B cell (primary cell): ENCODE data around the gene RNF157.
"Not testable (repeated sequence)": the region's sequence is repeated elsewhere in the genome, so short reads cannot be mapped to it uniquely, and the experiment has no call there.

Experiments used
- EZH2 ChIP-seq: IDR thresholded peaks from 2 replicates; pipeline ENCODE4 v1.6.1; 2012; ENCODE audit warnings: borderline replicate concordance, low read depth, mild to moderate bottlenecking, moderate library complexity, low read length; ENCODE audit not compliant: insufficient read depth, poor library complexity, severe bottlenecking
- TF ChIP-seq, protein P1 (sequence below): fragments of 200-600 bp; IDR thresholded peaks from one replicate; pipeline ENCODE4 v1.8.0; 2022; ENCODE audit warnings: antibody characterized with exemption, mild to moderate bottlenecking

DNA sequence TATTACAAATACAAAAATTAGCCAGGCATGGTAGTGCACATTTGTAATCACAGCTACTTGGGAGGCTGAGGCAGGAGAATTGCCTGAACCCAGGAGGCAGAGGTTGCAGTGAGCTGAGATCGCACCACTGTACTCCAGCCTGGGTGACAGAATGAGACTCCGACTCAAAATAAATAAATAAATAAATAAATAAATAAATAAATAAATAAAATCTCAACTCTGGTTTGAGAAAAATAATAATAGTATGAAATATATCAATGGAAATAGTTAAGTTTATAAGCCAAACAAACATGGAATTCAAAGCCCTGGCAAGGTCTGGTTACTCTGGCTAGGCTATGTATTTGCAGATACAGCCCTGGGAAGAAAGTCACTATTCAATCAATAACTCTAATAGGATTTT, 53.5 kb downstream of the RNF157 start:
- not testable (repeated sequence) for TF ChIP-seq EZH2
- TF ChIP-seq, protein P1, sequence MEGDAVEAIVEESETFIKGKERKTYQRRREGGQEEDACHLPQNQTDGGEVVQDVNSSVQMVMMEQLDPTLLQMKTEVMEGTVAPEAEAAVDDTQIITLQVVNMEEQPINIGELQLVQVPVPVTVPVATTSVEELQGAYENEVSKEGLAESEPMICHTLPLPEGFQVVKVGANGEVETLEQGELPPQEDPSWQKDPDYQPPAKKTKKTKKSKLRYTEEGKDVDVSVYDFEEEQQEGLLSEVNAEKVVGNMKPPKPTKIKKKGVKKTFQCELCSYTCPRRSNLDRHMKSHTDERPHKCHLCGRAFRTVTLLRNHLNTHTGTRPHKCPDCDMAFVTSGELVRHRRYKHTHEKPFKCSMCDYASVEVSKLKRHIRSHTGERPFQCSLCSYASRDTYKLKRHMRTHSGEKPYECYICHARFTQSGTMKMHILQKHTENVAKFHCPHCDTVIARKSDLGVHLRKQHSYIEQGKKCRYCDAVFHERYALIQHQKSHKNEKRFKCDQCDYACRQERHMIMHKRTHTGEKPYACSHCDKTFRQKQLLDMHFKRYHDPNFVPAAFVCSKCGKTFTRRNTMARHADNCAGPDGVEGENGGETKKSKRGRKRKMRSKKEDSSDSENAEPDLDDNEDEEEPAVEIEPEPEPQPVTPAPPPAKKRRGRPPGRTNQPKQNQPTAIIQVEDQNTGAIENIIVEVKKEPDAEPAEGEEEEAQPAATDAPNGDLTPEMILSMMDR = not testable (repeated sequence)
